Gastroesophageal sphincter (tissue), 3 donors: Measurements from ENCODE around the gene ZNF865.

ENCODE experiments used
- EP300 ChIP-seq: sonication (generic); formaldehyde crosslinking; IDR thresholded peaks from one replicate; pipeline ENCODE4 v1.6.1; 2017; ENCODE audit warnings: antibody characterized with exemption, mild to moderate bottlenecking
- POLR2A ChIP-seq, 2 donors: fragments of 450-650 bp; IDR thresholded peaks; one replicate each; pipeline ENCODE4 v1.6.1; 2017; ENCODE audit warnings: antibody characterized with exemption in 2 of 2, mild to moderate bottlenecking in 2 of 2, moderate library complexity in 1 of 2
- POLR2AphosphoS5 ChIP-seq: sonication (generic); formaldehyde crosslinking; IDR thresholded peaks from one replicate; pipeline ENCODE4 v1.6.1; 2017; ENCODE audit warnings: antibody characterized with exemption
- TF ChIP-seq, protein P1 (sequence below), 4 experiments: fragments of 200-600 bp in 2 of 4; fragments of 450-650 bp in 2 of 4; sonication (generic) in 1 of 4; IDR thresholded peaks; one replicate each; pipeline ENCODE4 v1.5.1; 2017 to 2019; ENCODE audit warnings: antibody characterized with exemption in 4 of 4, mild to moderate bottlenecking in 2 of 4, moderate library complexity in 2 of 4

DNA sequence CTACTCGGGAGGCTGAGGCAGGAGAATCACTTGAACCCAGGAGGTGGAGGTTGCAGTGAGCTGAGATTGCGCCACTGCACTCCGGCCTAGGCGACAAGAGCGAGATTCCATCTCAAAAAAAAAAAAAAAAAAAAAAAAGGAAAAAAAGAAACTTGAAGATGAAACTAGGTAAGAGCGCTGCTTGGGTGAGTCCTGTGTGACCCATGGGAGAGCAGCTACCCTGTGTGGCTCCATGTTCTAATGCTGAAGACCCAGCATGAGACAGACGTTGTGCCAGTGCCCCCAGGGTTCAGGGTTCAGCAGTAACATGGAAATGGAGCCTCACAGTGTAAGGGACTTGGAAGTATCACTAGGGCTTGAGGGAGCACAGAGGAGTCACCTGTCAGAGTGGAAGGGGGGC is 13.0 kb downstream of the ZNF865 start:
- TF ChIP-seq POLR2AphosphoS5 = no peak
- TF ChIP-seq, protein P1, sequence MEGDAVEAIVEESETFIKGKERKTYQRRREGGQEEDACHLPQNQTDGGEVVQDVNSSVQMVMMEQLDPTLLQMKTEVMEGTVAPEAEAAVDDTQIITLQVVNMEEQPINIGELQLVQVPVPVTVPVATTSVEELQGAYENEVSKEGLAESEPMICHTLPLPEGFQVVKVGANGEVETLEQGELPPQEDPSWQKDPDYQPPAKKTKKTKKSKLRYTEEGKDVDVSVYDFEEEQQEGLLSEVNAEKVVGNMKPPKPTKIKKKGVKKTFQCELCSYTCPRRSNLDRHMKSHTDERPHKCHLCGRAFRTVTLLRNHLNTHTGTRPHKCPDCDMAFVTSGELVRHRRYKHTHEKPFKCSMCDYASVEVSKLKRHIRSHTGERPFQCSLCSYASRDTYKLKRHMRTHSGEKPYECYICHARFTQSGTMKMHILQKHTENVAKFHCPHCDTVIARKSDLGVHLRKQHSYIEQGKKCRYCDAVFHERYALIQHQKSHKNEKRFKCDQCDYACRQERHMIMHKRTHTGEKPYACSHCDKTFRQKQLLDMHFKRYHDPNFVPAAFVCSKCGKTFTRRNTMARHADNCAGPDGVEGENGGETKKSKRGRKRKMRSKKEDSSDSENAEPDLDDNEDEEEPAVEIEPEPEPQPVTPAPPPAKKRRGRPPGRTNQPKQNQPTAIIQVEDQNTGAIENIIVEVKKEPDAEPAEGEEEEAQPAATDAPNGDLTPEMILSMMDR (IDR thresholded peaks at IDR 0.05) = no peak
- no peak for TF ChIP-seq POLR2A (IDR thresholded peaks at IDR 0.05)
- TF ChIP-seq EP300 = no peak
